Type B pancreatic cell (in vitro differentiated cells): ENCODE results near the gene TM4SF1. TPM values are rescaled to one million over a fixed set of nuclear protein-coding genes. Genes with fewer than 3 reads are reported as not detected.

ENCODE experiments used
- DNase-seq: peaks from one replicate; pipeline ENCODE4 v3.0.0; 2021; ENCODE audit warnings: mixed read lengths; ENCODE audit not compliant: unreplicated experiment; ENCODE audit errors: extremely low spot score
- H3K27ac Mint-ChIP-seq: 2 replicates; pipeline ENCODE4 v1.8.0; 2021; ENCODE audit warnings: mild to moderate bottlenecking, mixed read lengths
- H3K27me3 Mint-ChIP-seq: 2 replicates; pipeline ENCODE4 v1.8.0; 2021; ENCODE audit warnings: mixed read lengths
- H3K36me3 Mint-ChIP-seq: 2 replicates; pipeline ENCODE4 v1.8.0; 2021; ENCODE audit warnings: mixed read lengths
- H3K4me1 Mint-ChIP-seq: one replicate; pipeline ENCODE4 v1.8.0; 2021; ENCODE audit warnings: mixed read lengths; ENCODE audit not compliant: unreplicated experiment
- H3K4me3 Mint-ChIP-seq: 2 replicates; pipeline ENCODE4 v1.8.0; 2021; ENCODE audit warnings: mild to moderate bottlenecking, mixed read lengths
- H3K9me3 Mint-ChIP-seq: 2 replicates; pipeline ENCODE4 v1.8.0; 2021; ENCODE audit warnings: mixed read lengths
- CTCF ChIP-seq: fragments of 200-600 bp; sonication (generic); conservative IDR thresholded peaks from 2 replicates; pipeline ENCODE4 v1.5.0; 2021; ENCODE audit warnings: antibody characterized with exemption, mild to moderate bottlenecking
- long read RNA-seq: library from polyadenylated mRNA; unstranded; transcript quantifications from one replicate; pipeline ENCODE4 v2.0.0, GENCODE V29; 2020
- total RNA-seq: library from RNA; stranded (reverse); gene quantifications from 2 replicates; pipeline ENCODE4 v1.2.1, GENCODE V29; 2021; ENCODE audit warnings: low replicate concordance

TM4SF1 gene
- 39.4 and 82.3 TPM in 2 replicates for total RNA-seq
- long read RNA-seq, transcript TM4SF1-201 (5 exons, 1,771 nt), result major isoform, 488 of 510 reads
- long read RNA-seq, partial matches to known transcripts, result 10 of 510 reads
- long read RNA-seq, other reads (novel, unspliced or antisense), result 12 of 510 reads

- H3K4me1 Mint-ChIP-seq, result peaks cover 29% of the 10 kb centered on the region
- TF ChIP-seq CTCF, result no peak
- H3K4me3 Mint-ChIP-seq, result peak within 1 kb of the TSS; percentile 80
- H3K36me3 Mint-ChIP-seq, result peaks cover 8% of the 10 kb centered on the region
- DNase-seq, result no peak
- peak within 1 kb of the TSS; percentile 86 for H3K27ac Mint-ChIP-seq
- H3K27me3 Mint-ChIP-seq, result no peaks in the 10 kb centered on the region
- peaks cover 6% of the 10 kb centered on the region for H3K9me3 Mint-ChIP-seq
These were observed at the start of gene TM4SF1 for GRCh38 chr3:149377408-149378364. TM4SF1 (minus strand) TSS chr3:149377649; CDS start chr3:149377547, 102 bp downstream.

GRCh38 chr3:149426325-149426724, 48.9 kb upstream of the TM4SF1 start:
- no peaks in the 10 kb centered on the region for H3K36me3 Mint-ChIP-seq
- TF ChIP-seq CTCF, result no peak
- H3K4me1 Mint-ChIP-seq, result no peaks in the 10 kb centered on the region
- H3K9me3 Mint-ChIP-seq, result no peaks in the 10 kb centered on the region
- H3K27me3 Mint-ChIP-seq, result no peaks in the 10 kb centered on the region
- no peak overlapping the region for H3K27ac Mint-ChIP-seq
- DNase-seq, result no peak
- H3K4me3 Mint-ChIP-seq, result no peak overlapping the region

- Mint-ChIP-seq H3K27me3 (no peaks in the 10 kb centered on the region), H3K9me3 (no peaks in the 10 kb centered on the region), H3K27ac (no peak overlapping the region), H3K36me3 (no peaks in the 10 kb centered on the region), H3K4me3 (no peak overlapping the region), H3K4me1 (no peaks in the 10 kb centered on the region)
- DNase-seq, result no peak
- no peak for TF ChIP-seq CTCF
These were observed 47.5 kb upstream of the TM4SF1 start for GRCh38 chr3:149424918-149425317.

GRCh38 chr3:149421764-149422163, 44.3 kb upstream of the TM4SF1 start:
- Mint-ChIP-seq H3K27ac (no peak overlapping the region), H3K4me1 (peaks cover 8% of the 10 kb centered on the region), H3K4me3 (no peak overlapping the region), H3K27me3 (no peaks in the 10 kb centered on the region), H3K9me3 (no peaks in the 10 kb centered on the region), H3K36me3 (no peaks in the 10 kb centered on the region)
- DNase-seq, result no peak
- TF ChIP-seq CTCF, result no peak

- peaks cover 8% of the 10 kb centered on the region for H3K4me1 Mint-ChIP-seq
- no peak for TF ChIP-seq CTCF
- no peak overlapping the region for H3K27ac Mint-ChIP-seq
- no peak for DNase-seq
- no peaks in the 10 kb centered on the region for H3K36me3 Mint-ChIP-seq
- H3K27me3 Mint-ChIP-seq, result no peaks in the 10 kb centered on the region
- no peak overlapping the region for H3K4me3 Mint-ChIP-seq
- no peaks in the 10 kb centered on the region for H3K9me3 Mint-ChIP-seq
These were observed 42.4 kb upstream of the TM4SF1 start for GRCh38 chr3:149419816-149420215.
